ENCODE data around the gene CYSLTR2. TPM values are rescaled to one million over a fixed set of nuclear protein-coding genes. Genes with fewer than 3 reads are reported as not detected.

Gene CYSLTR2
- total and polyA plus RNA-seq, 2 experiments from 2014 or later: 5.1 to 22.2 TPM

DNA sequence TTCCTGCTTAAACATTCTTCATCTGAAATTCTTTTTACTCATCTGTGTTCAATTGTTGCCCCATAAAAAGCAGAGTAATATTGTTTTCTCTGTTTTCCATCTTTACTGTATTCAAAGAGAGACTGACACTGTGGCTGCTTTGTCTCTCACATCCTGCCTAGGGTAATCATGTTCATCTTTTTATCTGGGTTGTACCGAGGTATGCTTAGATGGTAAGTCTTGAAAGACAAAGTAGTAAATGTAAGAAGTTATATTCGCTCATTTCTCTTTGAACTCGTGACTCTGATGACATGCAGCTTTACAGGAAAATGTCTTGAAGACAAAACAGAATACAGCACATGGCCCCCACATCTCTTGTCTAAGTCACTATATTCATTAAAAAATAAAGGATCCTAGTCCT is 20.0 kb upstream of the CYSLTR2 start:
- WGBS (ENCODE audit: low lambda C conversion rate, missing lambda C conversion rate): 72% methylated on average over 3 of the region's 3 CpGs
- H3K36me3 ChIP-seq (replicated peaks; ENCODE audit: insufficient read depth, low read depth): no peaks in the 10 kb centered on the region
- H3K9me2 ChIP-seq (replicated peaks; ENCODE audit: insufficient read depth): no peaks in the 10 kb centered on the region
- H3K4me3 ChIP-seq: no peak overlapping the region
- no peak overlapping the region for H3K4me2 ChIP-seq
- H3K27ac ChIP-seq: no peak overlapping the region
- H3K27me3 ChIP-seq: no peaks in the 10 kb centered on the region
- TF ChIP-seq EZH2 (IDR thresholded peaks at IDR 0.05; ENCODE audit: borderline replicate concordance): no peak
- TF ChIP-seq EZH2phosphoT487 (IDR thresholded peaks at IDR 0.05; ENCODE audit: low read depth, severe bottlenecking, unreplicated experiment): no peak
- no peak for TF ChIP-seq CTCF (IDR thresholded peaks at IDR 0.05; ENCODE audit: poor library complexity)
- no peaks in the 10 kb centered on the region for H4K20me1 ChIP-seq (ENCODE audit: insufficient read depth, poor library complexity, severe bottlenecking)
- no peak overlapping the region for H2AFZ ChIP-seq
- H3K4me1 ChIP-seq (ENCODE audit: insufficient read depth): peaks cover 3% of the 10 kb centered on the region
- peaks cover 3% of the 10 kb centered on the region for H3K9me3 ChIP-seq (ENCODE audit: low read depth)
- H3K79me2 ChIP-seq: no peaks in the 10 kb centered on the region
- DNase-seq (ENCODE audit: low spot score): no peak

DNA sequence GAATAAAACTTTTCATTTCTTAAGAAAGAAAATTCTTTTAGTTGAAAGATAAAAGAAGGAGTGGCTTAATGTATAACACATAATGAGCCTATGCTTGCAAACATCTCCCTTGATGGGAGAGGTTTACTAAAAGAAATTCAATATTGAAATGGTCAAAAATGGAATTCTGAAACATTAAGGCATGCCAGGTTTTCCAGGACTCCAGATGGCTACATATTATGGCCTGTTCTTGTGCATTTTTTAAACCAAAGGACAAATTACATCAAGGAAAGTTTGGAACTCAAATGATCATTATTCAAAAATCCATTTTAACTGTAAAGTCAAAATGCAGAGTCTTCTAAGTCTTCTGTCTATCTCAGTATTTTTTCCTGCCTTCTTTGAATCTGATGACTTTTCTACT is 19.1 kb upstream of the CYSLTR2 start:
- H3K4me2 ChIP-seq: no peak overlapping the region
- no peak for DNase-seq (ENCODE audit: low spot score)
- H3K4me3 ChIP-seq: no peak overlapping the region
- H3K36me3 ChIP-seq (replicated peaks; ENCODE audit: insufficient read depth, low read depth): no peaks in the 10 kb centered on the region
- H3K79me2 ChIP-seq: no peaks in the 10 kb centered on the region
- TF ChIP-seq EZH2phosphoT487 (IDR thresholded peaks at IDR 0.05; ENCODE audit: low read depth, severe bottlenecking, unreplicated experiment) (no peak), EZH2 (IDR thresholded peaks at IDR 0.05; ENCODE audit: borderline replicate concordance) (no peak), CTCF (IDR thresholded peaks at IDR 0.05; ENCODE audit: poor library complexity) (no peak)
- peaks cover 3% of the 10 kb centered on the region for H3K4me1 ChIP-seq (ENCODE audit: insufficient read depth)
- H3K27me3 ChIP-seq: no peaks in the 10 kb centered on the region
- H3K27ac ChIP-seq: no peak overlapping the region
- no peaks in the 10 kb centered on the region for H4K20me1 ChIP-seq (ENCODE audit: insufficient read depth, poor library complexity, severe bottlenecking)
- H2AFZ ChIP-seq: no peak overlapping the region
- peaks cover 3% of the 10 kb centered on the region for H3K9me3 ChIP-seq (ENCODE audit: low read depth)
- no peaks in the 10 kb centered on the region for H3K9me2 ChIP-seq (replicated peaks; ENCODE audit: insufficient read depth)

DNA sequence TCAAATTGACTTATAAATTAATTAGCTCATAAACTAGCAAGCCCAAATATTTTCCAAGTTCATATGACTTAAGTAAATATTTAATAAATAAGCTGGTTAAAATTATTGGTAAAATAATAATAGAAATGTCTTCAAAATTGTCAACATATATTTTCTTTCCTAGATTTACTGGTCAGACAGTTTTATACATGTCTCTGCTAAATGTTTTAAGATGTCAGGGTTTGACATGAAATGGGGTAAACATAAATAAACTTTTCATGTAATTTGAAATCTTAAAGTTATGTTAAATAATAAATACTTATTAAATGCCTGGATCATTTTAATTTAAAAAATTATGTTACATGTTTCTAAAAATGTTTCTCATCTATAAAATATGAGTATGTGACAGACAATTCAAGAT is 18.3 kb upstream of the CYSLTR2 start:
- H3K9me3 ChIP-seq (ENCODE audit: low read depth): peaks cover 3% of the 10 kb centered on the region
- no peaks in the 10 kb centered on the region for H3K79me2 ChIP-seq
- no peaks in the 10 kb centered on the region for H3K27me3 ChIP-seq
- H3K4me3 ChIP-seq: no peak overlapping the region
- no peaks in the 10 kb centered on the region for H3K4me1 ChIP-seq (ENCODE audit: insufficient read depth)
- no peaks in the 10 kb centered on the region for H3K9me2 ChIP-seq (replicated peaks; ENCODE audit: insufficient read depth)
- TF ChIP-seq EZH2 (IDR thresholded peaks at IDR 0.05; ENCODE audit: borderline replicate concordance): no peak
- TF ChIP-seq EZH2phosphoT487 (IDR thresholded peaks at IDR 0.05; ENCODE audit: low read depth, severe bottlenecking, unreplicated experiment): no peak
- no peak for TF ChIP-seq CTCF (IDR thresholded peaks at IDR 0.05; ENCODE audit: poor library complexity)
- no peaks in the 10 kb centered on the region for H4K20me1 ChIP-seq (ENCODE audit: insufficient read depth, poor library complexity, severe bottlenecking)
- H2AFZ ChIP-seq: no peak overlapping the region
- H3K4me2 ChIP-seq: no peak overlapping the region
- no peak overlapping the region for H3K27ac ChIP-seq
- no peak for DNase-seq (ENCODE audit: low spot score)
- H3K36me3 ChIP-seq (replicated peaks; ENCODE audit: insufficient read depth, low read depth): no peaks in the 10 kb centered on the region

- Histone ChIP-seq H3K4me3 (no peak overlapping the region), H3K27ac (no peak overlapping the region), H3K4me1 (ENCODE audit: insufficient read depth) (no peaks in the 10 kb centered on the region), H3K9me2 (replicated peaks; ENCODE audit: insufficient read depth) (no peaks in the 10 kb centered on the region), H3K79me2 (no peaks in the 10 kb centered on the region), H4K20me1 (ENCODE audit: insufficient read depth, poor library complexity, severe bottlenecking) (no peaks in the 10 kb centered on the region), H2AFZ (no peak overlapping the region), H3K4me2 (no peak overlapping the region), H3K9me3 (ENCODE audit: low read depth) (peaks cover 3% of the 10 kb centered on the region), H3K27me3 (no peaks in the 10 kb centered on the region), H3K36me3 (replicated peaks; ENCODE audit: insufficient read depth, low read depth) (no peaks in the 10 kb centered on the region)
- TF ChIP-seq EZH2phosphoT487 (IDR thresholded peaks at IDR 0.05; ENCODE audit: low read depth, severe bottlenecking, unreplicated experiment) (no peak), EZH2 (IDR thresholded peaks at IDR 0.05; ENCODE audit: borderline replicate concordance) (no peak), CTCF (IDR thresholded peaks at IDR 0.05; ENCODE audit: poor library complexity) (no peak)
- no peak for DNase-seq (ENCODE audit: low spot score)
These were observed 17.2 kb upstream of the CYSLTR2 start for GRCh38 chr13:48636550-48636949.
